EH (cell line): ENCODE measurements around the gene GAS2L3.
A peak's percentile ranks its signal among the peaks of the same experiment; 100 is the strongest.
"Not testable (repeated sequence)": the region's sequence is repeated elsewhere in the genome, so short reads cannot be mapped to it uniquely, and the experiment has no call there.

Experiments used
- DNase-seq: peaks from one replicate; pipeline ENCODE4 v3.0.0-alpha.2; 2015; ENCODE audit warnings: low read depth

GAS2L3 gene

GRCh38 chr12:100573292-100574186 is at the start of gene GAS2L3:
GAS2L3 (plus strand) TSS chr12:100573684; CDS start chr12:100594905, 21,221 bp downstream.
- peak; percentile 89 for DNase-seq

- DNase-seq = no peak
Observed at GRCh38 chr12:100528034-100528433, 45.5 kb upstream of the GAS2L3 start.

GRCh38 chr12:100528471-100529127 is 44.9 kb upstream of the GAS2L3 start:
- DNase-seq = no peak

- no peak for DNase-seq
Observed at GRCh38 chr12:100529756-100530350, 43.6 kb upstream of the GAS2L3 start.

- DNase-seq = no peak
Observed at GRCh38 chr12:100533376-100533775, 40.1 kb upstream of the GAS2L3 start.

GRCh38 chr12:100534625-100535227 is 38.8 kb upstream of the GAS2L3 start:
- DNase-seq = no peak

- DNase-seq = peak; percentile 56
Observed at GRCh38 chr12:100539202-100539601, 34.3 kb upstream of the GAS2L3 start.

- peak; percentile 0 for DNase-seq
Observed at GRCh38 chr12:100544165-100544564, 29.3 kb upstream of the GAS2L3 start.

GRCh38 chr12:100545092-100545491 is 28.4 kb upstream of the GAS2L3 start:
- DNase-seq = peak; percentile 73

- peak; percentile 13 for DNase-seq
Observed at GRCh38 chr12:100553936-100554335, 19.5 kb upstream of the GAS2L3 start.

GRCh38 chr12:100554608-100555077 is 18.8 kb upstream of the GAS2L3 start:
- peak; percentile 90 for DNase-seq

GRCh38 chr12:100555722-100556121 is 17.8 kb upstream of the GAS2L3 start:
- no peak for DNase-seq

GRCh38 chr12:100557357-100557756 is 16.1 kb upstream of the GAS2L3 start:
- DNase-seq = no peak

- DNase-seq = not testable (repeated sequence)
Observed at GRCh38 chr12:100559261-100559660, 14.2 kb upstream of the GAS2L3 start.

GRCh38 chr12:100564090-100564489 is 9.4 kb upstream of the GAS2L3 start:
- DNase-seq = peak; percentile 15

GRCh38 chr12:100564905-100565467 is 8.5 kb upstream of the GAS2L3 start:
- DNase-seq = no peak

- no peak for DNase-seq
Observed at GRCh38 chr12:100565987-100566545, 7.4 kb upstream of the GAS2L3 start.

- peak; percentile 14 for DNase-seq
Observed at GRCh38 chr12:100566887-100567637, 6.4 kb upstream of the GAS2L3 start.

GRCh38 chr12:100567945-100568344 is 5.5 kb upstream of the GAS2L3 start:
- DNase-seq = no peak

- no peak for DNase-seq
Observed at GRCh38 chr12:100572184-100572583, 1.3 kb upstream of the GAS2L3 start.
